ENCODE results near the gene GOLGA6A. TPM values are rescaled to one million over a fixed set of nuclear protein-coding genes. Genes with fewer than 3 reads are reported as not detected.

The GOLGA6A gene
- total and polyA plus RNA-seq, 2 of the 8 experiments (the other 6 are each of a cell fraction or from before 2014, with no cell fraction given), result 0.80 to 1.0 TPM

DNA sequence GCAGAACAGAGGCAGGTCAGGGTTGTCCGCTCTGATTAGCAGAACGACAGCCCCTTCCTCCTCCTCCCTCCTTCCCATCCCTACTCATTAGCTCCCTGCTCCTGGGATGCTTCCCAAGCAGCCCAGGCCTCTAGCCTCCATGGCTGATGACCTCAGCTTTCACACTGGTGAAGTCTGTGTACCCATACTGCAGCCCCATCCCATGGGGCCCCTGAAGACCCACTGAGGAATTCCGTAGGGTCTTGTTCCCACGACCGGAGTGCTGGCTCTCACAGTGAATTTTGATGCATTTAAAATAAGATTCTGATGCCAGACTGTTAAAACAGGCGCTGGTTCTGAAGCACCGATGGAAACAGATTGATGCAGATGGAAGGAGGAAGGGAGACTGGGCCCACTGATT is 36.1 kb downstream of the GOLGA6A start:
- Histone ChIP-seq H3K18ac (ENCODE audit: extremely low read depth, low read length) (no peak overlapping the region), H3K4me2 (ENCODE audit: insufficient read depth in 1 of 2, low read depth in 2 of 2, low read length in 2 of 2) (no peak overlapping the region), H3K79me1 (ENCODE audit: low read depth, low read length) (no peaks in the 10 kb centered on the region), H3K9ac (replicated peaks in 1 of 4; ENCODE audit: extremely low read depth in 1 of 4, low read depth in 3 of 4, low read length in 3 of 4) (no peak overlapping the region), H4K8ac (ENCODE audit: extremely low read depth, insufficient read depth, low read length) (no peak overlapping the region), H3K14ac (ENCODE audit: insufficient read length) (no peak overlapping the region), H2AFZ (ENCODE audit: low read length) (no peak overlapping the region), H3K27me3 (replicated peaks in 1 of 4; ENCODE audit: control insufficient read depth in 3 of 4, extremely low read depth in 1 of 4, insufficient read depth in 3 of 4, low read length in 3 of 4) (peaks cover 0 to 2% (median 0%) of the 10 kb centered on the region in 4 experiments; a peak in 1 of 7 replicates), H4K20me1 (replicated peaks in 1 of 2; ENCODE audit: control insufficient read depth in 1 of 2, insufficient read depth in 2 of 2, low read length in 2 of 2) (no peaks in the 10 kb centered on the region), H3K27ac (ENCODE audit: low read depth, low read length) (no peak overlapping the region), H3K23ac (ENCODE audit: insufficient read length) (no peak overlapping the region), H3K36me3 (ENCODE audit: control insufficient read depth in 2 of 4, insufficient read depth in 4 of 4, low read length in 3 of 4) (no peaks in the 10 kb centered on the region), H3K79me2 (ENCODE audit: control insufficient read depth in 1 of 2, insufficient read depth in 2 of 2, low read length in 2 of 2) (no peaks in the 10 kb centered on the region), H2BK20ac (ENCODE audit: low read length) (no peak overlapping the region), H3K56ac (replicated peaks; ENCODE audit: insufficient read length, low read depth, low read length) (no peak overlapping the region), H2BK5ac (ENCODE audit: low read depth, low read length) (no peak overlapping the region), H3K4ac (replicated peaks; ENCODE audit: insufficient read length, low read depth, low read length) (no peak overlapping the region), H3K4me3 (ENCODE audit: extremely low read depth in 1 of 4, insufficient read depth in 2 of 4, low read depth in 3 of 4, low read length in 4 of 4) (no peak overlapping the region), H4K91ac (replicated peaks; ENCODE audit: insufficient read length, low read length) (no peak overlapping the region), H3K23me2 (ENCODE audit: low read depth, low read length) (no peaks in the 10 kb centered on the region), H2AK5ac (ENCODE audit: low read depth, low read length) (no peak overlapping the region), H2BK15ac (ENCODE audit: low read length) (no peak overlapping the region), H2BK12ac (ENCODE audit: low read depth, low read length) (no peak overlapping the region), H2BK120ac (replicated peaks; ENCODE audit: low read depth, low read length) (no peak overlapping the region), H4K5ac (ENCODE audit: insufficient read length, low read depth, low read length) (no peak overlapping the region), H3K9me3 (ENCODE audit: insufficient read depth in 2 of 2, low read depth in 1 of 2, low read length in 1 of 2) (no peaks in the 10 kb centered on the region), H3K4me1 (replicated peaks in 1 of 4; ENCODE audit: control insufficient read depth in 3 of 4, insufficient read depth in 4 of 4, low read length in 3 of 4) (peaks cover 0 to 5% (median 3%) of the 10 kb centered on the region in 4 experiments; a peak in 5 of 7 replicates)
- DNase-seq (ENCODE audit: low read depth in 1 of 2, low spot score in 2 of 2), result no peak
- POLR2A ChIA-PET (ENCODE audit: partially characterized antibody), result no interaction called here
- 96% methylated on average over 7 of the region's 7 CpGs; no CpG with 5 or more reads in 1 of the 2 experiments for WGBS, 2 experiments (ENCODE audit: extremely low coverage in 1 of 2, insufficient coverage in 1 of 2, insufficient read length in 1 of 2, insufficient replicate concordance in 2 of 2, low coverage in 1 of 2, low lambda C conversion rate in 2 of 2, missing lambda C conversion rate in 1 of 2)
- CTCF ChIA-PET (ENCODE audit: partially characterized antibody), result interaction anchor here (0.9 to 10.4 kb wide), 11 partner anchors 8 to 278 kb away, joined by 3 to 125 read pairs (median 4); partner anchors contain the start of genes PML and STOML1
- no peak for FAIRE-seq
- TF ChIP-seq TAF1 (IDR thresholded peaks at IDR 0.05; ENCODE audit: low read depth, low read length) (no peak), EP300 (IDR thresholded peaks at IDR 0.05; ENCODE audit: borderline replicate concordance in 1 of 2, low read depth in 2 of 2, low read length in 2 of 2) (no peak), TBP (IDR thresholded peaks at IDR 0.05; ENCODE audit: low read depth, low read length) (no peak), CBX5 (IDR thresholded peaks at IDR 0.05; ENCODE audit: low read depth, low read length) (no peak), SP4 (IDR thresholded peaks at IDR 0.05; ENCODE audit: low read length) (no peak), BRCA1 (IDR thresholded peaks at IDR 0.05; ENCODE audit: low read depth, low read length) (no peak), SP2 (IDR thresholded peaks at IDR 0.05; ENCODE audit: low read length) (no peak), RXRA (IDR thresholded peaks at IDR 0.05; ENCODE audit: insufficient read depth, low read depth, low read length) (no peak), FOSL1 (IDR thresholded peaks at IDR 0.05; ENCODE audit: insufficient read depth, low read depth, low read length) (no peak), SP1 (IDR thresholded peaks at IDR 0.05; ENCODE audit: low read depth, low read length) (no peak), SRF (IDR thresholded peaks at IDR 0.05; ENCODE audit: low read depth, low read length) (no peak), RFX5 (IDR thresholded peaks at IDR 0.05; ENCODE audit: borderline replicate concordance, low read depth, low read length) (no peak)
- TF ChIP-seq, protein P1, sequence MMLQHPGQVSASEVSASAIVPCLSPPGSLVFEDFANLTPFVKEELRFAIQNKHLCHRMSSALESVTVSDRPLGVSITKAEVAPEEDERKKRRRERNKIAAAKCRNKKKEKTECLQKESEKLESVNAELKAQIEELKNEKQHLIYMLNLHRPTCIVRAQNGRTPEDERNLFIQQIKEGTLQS (IDR thresholded peaks at IDR 0.05; ENCODE audit: insufficient read depth, low read depth, low read length), result no peak

All from H1 (cell line).